Neural cell (in vitro differentiated cells): Measurements from ENCODE around the gene RBM33. TPM values are rescaled to one million over a fixed set of nuclear protein-coding genes. Genes with fewer than 3 reads are reported as not detected.

Experiments used
- H2AFZ ChIP-seq: fragments of 200-600, 300-800 bp; sonication (generic), shearing (Covaris generic); 2 replicates; pipeline ENCODE4 v1.6.0; 2014; ENCODE audit warnings: low read depth, mild to moderate bottlenecking, antibody characterized with exemption, low read length, moderate library complexity
- H3F3A ChIP-seq: fragments of 200-600 bp; shearing (Covaris generic); 2 replicates; pipeline ENCODE4 v1.6.1; 2016; ENCODE audit warnings: mild to moderate bottlenecking, moderate library complexity, mixed read lengths, antibody characterized with exemption, low read length; ENCODE audit not compliant: insufficient read depth, poor library complexity, severe bottlenecking
- H3K27ac ChIP-seq: fragments of 200-600, 300-800 bp; sonication (generic), shearing (Covaris generic); 2 replicates; pipeline ENCODE4 v1.5.1; 2014; ENCODE audit warnings: mild to moderate bottlenecking, low read length, moderate library complexity
- H3K27me3 ChIP-seq: fragments of 300-800, 200-600 bp; sonication (generic), shearing (Covaris generic); 2 replicates; pipeline ENCODE4 v1.6.0; 2014; ENCODE audit warnings: mild to moderate bottlenecking, low read depth, low read length, moderate library complexity; ENCODE audit not compliant: insufficient read depth
- H3K36me3 ChIP-seq: fragments of 300-800, 200-600 bp; sonication (generic), shearing (Covaris generic); 2 replicates; pipeline ENCODE4 v1.5.1; 2014; ENCODE audit warnings: mild to moderate bottlenecking, antibody characterized with exemption, low read length, moderate library complexity; ENCODE audit not compliant: insufficient read depth
- H3K4me2 ChIP-seq: fragments of 300-800, 200-600 bp; sonication (generic), shearing (Covaris generic); 2 replicates; pipeline ENCODE4 v1.6.0; 2014; ENCODE audit warnings: mild to moderate bottlenecking, low read length
- H3K4me3 ChIP-seq: fragments of 300-800, 200-600 bp; sonication (generic), shearing (Covaris generic); 2 replicates; pipeline ENCODE4 v1.5.1; 2014; ENCODE audit warnings: mild to moderate bottlenecking, low read length, moderate library complexity
- H3K79me2 ChIP-seq: fragments of 200-600 bp; shearing (Covaris generic); replicated peaks from 2 replicates; pipeline ENCODE4 v1.6.0; 2014; ENCODE audit warnings: mild to moderate bottlenecking, low read length, moderate library complexity; ENCODE audit not compliant: insufficient read depth
- H3K9ac ChIP-seq: fragments of 300-800, 200-600 bp; sonication (generic), shearing (Covaris generic); 2 replicates; pipeline ENCODE4 v1.6.1; 2016; ENCODE audit warnings: mild to moderate bottlenecking, low read length, mixed read lengths
- H3K9me2 ChIP-seq: fragments of 200-600 bp; shearing (Covaris generic); 2 replicates; pipeline ENCODE4 v1.6.1; 2016; ENCODE audit warnings: mild to moderate bottlenecking, low read length, mixed read lengths; ENCODE audit not compliant: insufficient read depth
- H3K9me3 ChIP-seq: fragments of 200-600, 300-800 bp; sonication (generic), shearing (Covaris generic); 2 replicates; pipeline ENCODE4 v1.6.1; 2016; ENCODE audit warnings: mild to moderate bottlenecking, mixed run types, low read length, moderate library complexity, mixed read lengths
- H4K20me1 ChIP-seq: fragments of 200-600 bp; shearing (Covaris generic); 2 replicates; pipeline ENCODE4 v1.6.1; 2016; ENCODE audit warnings: mild to moderate bottlenecking, mixed run types; ENCODE audit not compliant: insufficient read depth
- CTCF ChIP-seq: fragments of 450-650 bp; IDR thresholded peaks from 2 replicates; pipeline ENCODE4 v1.5.1; 2014; ENCODE audit warnings: antibody characterized with exemption, mild to moderate bottlenecking, moderate library complexity; ENCODE audit not compliant: poor library complexity, severe bottlenecking
- EP300 ChIP-seq: fragments of 450-650 bp; conservative IDR thresholded peaks from 2 replicates; pipeline ENCODE4 v1.6.1; 2014; ENCODE audit warnings: antibody characterized with exemption, mild to moderate bottlenecking, moderate library complexity; ENCODE audit not compliant: poor library complexity, severe bottlenecking
- EZH2 ChIP-seq: fragments of 200-600, 300-800 bp; shearing (Covaris generic), sonication (generic); IDR thresholded peaks from 2 replicates; pipeline ENCODE4 v1.6.1; 2014; ENCODE audit warnings: antibody characterized with exemption, low read length, borderline replicate concordance, mild to moderate bottlenecking; ENCODE audit not compliant: insufficient read depth, poor library complexity, severe bottlenecking
- MXI1 ChIP-seq: fragments of 450-650 bp; conservative IDR thresholded peaks from 2 replicates; pipeline ENCODE4 v1.6.1; 2014; ENCODE audit warnings: antibody characterized with exemption, mild to moderate bottlenecking; ENCODE audit not compliant: poor library complexity, severe bottlenecking
- POLR2AphosphoS5 ChIP-seq: IDR thresholded peaks from 2 replicates; pipeline ENCODE4 v1.6.1; 2012
- RAD21 ChIP-seq: fragments of 450-650 bp; conservative IDR thresholded peaks from 2 replicates; pipeline ENCODE4 v1.6.1; 2014; ENCODE audit warnings: antibody characterized with exemption, mild to moderate bottlenecking, moderate library complexity
- REST ChIP-seq: IDR thresholded peaks from 2 replicates; pipeline ENCODE4 v1.6.1; 2012; ENCODE audit warnings: borderline replicate concordance
- SMC3 ChIP-seq: fragments of 450-650 bp; conservative IDR thresholded peaks from 2 replicates; pipeline ENCODE4 v1.6.1; 2014; ENCODE audit warnings: antibody characterized with exemption, mild to moderate bottlenecking, moderate library complexity; ENCODE audit not compliant: poor library complexity
- TAF1 ChIP-seq: IDR thresholded peaks from 2 replicates; pipeline ENCODE4 v1.6.1; 2012; ENCODE audit warnings: low read depth
- polyA plus RNA-seq: library from polyadenylated mRNA; depleted of rRNA; stranded (reverse); fragments of >200 nt; gene quantifications from 2 replicates; pipeline ENCODE4 v1.2.3, GENCODE V29; 2014

RBM33 gene
- polyA plus RNA-seq, 1 donor from 2014 or later = 53.2 TPM

- Histone ChIP-seq H3K9me3 (peaks cover 7% of the 10 kb centered on the region), H3K4me2 (no peak overlapping the region), H3K36me3 (no peaks in the 10 kb centered on the region), H3K9me2 (no peaks in the 10 kb centered on the region), H3K79me2 (no peaks in the 10 kb centered on the region), H3K27ac (no peak overlapping the region), H3K27me3 (no peaks in the 10 kb centered on the region), H3K4me3 (no peak overlapping the region), H2AFZ (no peak overlapping the region), H3F3A (no peaks in the 10 kb centered on the region), H3K9ac (no peak overlapping the region), H4K20me1 (no peaks in the 10 kb centered on the region)
- TF ChIP-seq RAD21 = no peak
- TF ChIP-seq EP300 = no peak
- TF ChIP-seq REST = no peak
- no peak for TF ChIP-seq CTCF
- no peak for TF ChIP-seq SMC3
- no peak for TF ChIP-seq EZH2
- TF ChIP-seq POLR2AphosphoS5 = no peak
- no peak for TF ChIP-seq TAF1
- no peak for TF ChIP-seq MXI1
These were observed 15.3 kb upstream of the RBM33 start for GRCh38 chr7:155629171-155629570.

GRCh38 chr7:155631155-155631554 is 13.3 kb upstream of the RBM33 start:
- H2AFZ ChIP-seq = no peak overlapping the region
- no peak overlapping the region for H3K4me3 ChIP-seq
- H3K9me2 ChIP-seq = no peaks in the 10 kb centered on the region
- no peaks in the 10 kb centered on the region for H3K79me2 ChIP-seq
- no peak overlapping the region for H3K27ac ChIP-seq
- peaks cover 7% of the 10 kb centered on the region for H3K9me3 ChIP-seq
- H3K27me3 ChIP-seq = no peaks in the 10 kb centered on the region
- H4K20me1 ChIP-seq = no peaks in the 10 kb centered on the region
- H3F3A ChIP-seq = no peaks in the 10 kb centered on the region
- TF ChIP-seq SMC3 (no peak), EZH2 (no peak), RAD21 (no peak), MXI1 (no peak), TAF1 (no peak), POLR2AphosphoS5 (no peak), REST (no peak), EP300 (no peak), CTCF (no peak)
- H3K9ac ChIP-seq = no peak overlapping the region
- H3K4me2 ChIP-seq = no peak overlapping the region
- H3K36me3 ChIP-seq = no peaks in the 10 kb centered on the region
